Omental fat pad (tissue), 4 donors: Measurements from ENCODE around the gene MANF. TPM values are rescaled to one million over a fixed set of nuclear protein-coding genes. Genes with fewer than 3 reads are reported as not detected.

Source experiments
- ATAC-seq: fragments of 150-250 bp; one replicate; pipeline ENCODE4 v1.9.1; 2016; ENCODE audit warnings: mild to moderate bottlenecking, moderate library complexity; ENCODE audit not compliant: low FRiP score
- DNase-seq: peaks from one replicate; pipeline ENCODE4 v3.0.0-alpha.2; 2019; ENCODE audit warnings: low spot score
- total RNA-seq, 4 donors: library from RNA; depleted of rRNA; stranded (reverse); fragments of >200 nt; gene quantifications; one replicate each; pipeline ENCODE4 v1.1.0, GENCODE V29; 2016
- TF ChIP-seq, protein P1 (sequence below), 3 donors: fragments of 450-650 bp; IDR thresholded peaks; one replicate each; pipeline ENCODE4 v1.5.1; 2016 to 2017; ENCODE audit warnings: antibody characterized with exemption in 3 of 3, mild to moderate bottlenecking in 3 of 3, moderate library complexity in 2 of 3

MANF gene
- total RNA-seq, 4 donors from 2014 or later, result 27.0 to 54.7 (median 39.4) TPM

DNA sequence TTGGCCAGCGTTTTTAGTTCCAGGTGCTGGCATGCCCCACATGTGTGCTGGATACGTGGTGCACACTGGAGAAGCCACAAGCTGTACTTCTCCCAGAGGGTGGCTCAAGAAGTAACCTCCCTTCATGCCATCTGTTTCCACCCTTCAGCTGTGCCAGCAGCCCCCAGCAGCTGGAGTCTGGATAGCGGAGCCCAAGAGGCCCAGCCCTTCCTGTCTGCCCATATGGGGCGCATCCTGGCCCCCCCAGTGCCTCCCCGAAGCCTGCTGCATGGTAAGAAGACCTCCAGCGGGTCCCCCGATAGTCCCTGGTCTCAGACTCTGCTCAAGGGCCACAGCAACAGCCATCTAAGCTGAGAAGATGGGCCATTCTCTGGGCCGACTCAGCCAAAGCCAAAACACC is 5.8 kb upstream of the MANF start:
- DNase-seq (no peak), ATAC-seq (no peak)
- TF ChIP-seq, protein P1, sequence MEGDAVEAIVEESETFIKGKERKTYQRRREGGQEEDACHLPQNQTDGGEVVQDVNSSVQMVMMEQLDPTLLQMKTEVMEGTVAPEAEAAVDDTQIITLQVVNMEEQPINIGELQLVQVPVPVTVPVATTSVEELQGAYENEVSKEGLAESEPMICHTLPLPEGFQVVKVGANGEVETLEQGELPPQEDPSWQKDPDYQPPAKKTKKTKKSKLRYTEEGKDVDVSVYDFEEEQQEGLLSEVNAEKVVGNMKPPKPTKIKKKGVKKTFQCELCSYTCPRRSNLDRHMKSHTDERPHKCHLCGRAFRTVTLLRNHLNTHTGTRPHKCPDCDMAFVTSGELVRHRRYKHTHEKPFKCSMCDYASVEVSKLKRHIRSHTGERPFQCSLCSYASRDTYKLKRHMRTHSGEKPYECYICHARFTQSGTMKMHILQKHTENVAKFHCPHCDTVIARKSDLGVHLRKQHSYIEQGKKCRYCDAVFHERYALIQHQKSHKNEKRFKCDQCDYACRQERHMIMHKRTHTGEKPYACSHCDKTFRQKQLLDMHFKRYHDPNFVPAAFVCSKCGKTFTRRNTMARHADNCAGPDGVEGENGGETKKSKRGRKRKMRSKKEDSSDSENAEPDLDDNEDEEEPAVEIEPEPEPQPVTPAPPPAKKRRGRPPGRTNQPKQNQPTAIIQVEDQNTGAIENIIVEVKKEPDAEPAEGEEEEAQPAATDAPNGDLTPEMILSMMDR (IDR thresholded peaks at IDR 0.05), result no peak

DNA sequence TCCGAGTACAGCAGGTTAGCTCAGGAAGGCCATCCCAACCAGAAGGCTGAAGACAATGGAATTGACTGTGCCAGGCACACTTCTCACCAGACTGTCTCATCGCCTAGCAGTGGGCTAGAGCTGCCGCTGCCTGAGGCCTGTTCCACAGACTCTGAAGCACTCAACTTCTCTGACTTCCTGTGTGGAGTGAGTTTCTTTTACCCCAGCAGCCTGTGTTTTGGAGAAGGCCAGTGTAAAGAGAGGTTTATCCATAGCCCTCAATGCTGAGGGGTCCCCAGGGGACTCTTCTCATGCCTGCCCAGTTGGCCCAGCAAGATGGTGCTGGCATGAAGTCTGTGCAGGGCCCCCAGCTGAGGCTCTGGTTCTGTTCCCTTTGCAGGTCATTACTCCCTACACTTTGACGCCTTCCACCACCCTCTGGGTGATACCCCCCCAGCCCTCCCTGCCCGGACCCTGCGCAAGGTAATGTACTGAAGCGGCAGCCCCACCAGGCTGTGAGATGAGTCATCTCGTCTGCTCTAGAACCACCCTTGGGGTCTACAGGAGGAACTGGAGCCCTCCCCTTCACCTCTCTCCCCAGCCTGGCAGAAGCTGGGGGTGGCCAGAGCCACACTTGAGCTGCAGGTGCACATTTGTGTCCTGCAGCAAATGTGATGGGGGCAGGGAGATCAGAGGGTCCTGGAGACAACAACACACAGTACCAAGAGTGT is 5.2 kb upstream of the MANF start:
- no peak for ATAC-seq
- TF ChIP-seq, protein P1 (IDR thresholded peaks at IDR 0.05), result no peak
- no peak for DNase-seq

- DNase-seq, result no peak
- ATAC-seq, result no peak
- TF ChIP-seq, protein P1 (IDR thresholded peaks at IDR 0.05), result no peak
These were observed 4.3 kb upstream of the MANF start for GRCh38 chr3:51380601-51381332.

GRCh38 chr3:51381333-51381705 is 3.8 kb upstream of the MANF start:
- ATAC-seq (no peak), DNase-seq (no peak)
- TF ChIP-seq, protein P1 (IDR thresholded peaks at IDR 0.05), result no peak

DNA sequence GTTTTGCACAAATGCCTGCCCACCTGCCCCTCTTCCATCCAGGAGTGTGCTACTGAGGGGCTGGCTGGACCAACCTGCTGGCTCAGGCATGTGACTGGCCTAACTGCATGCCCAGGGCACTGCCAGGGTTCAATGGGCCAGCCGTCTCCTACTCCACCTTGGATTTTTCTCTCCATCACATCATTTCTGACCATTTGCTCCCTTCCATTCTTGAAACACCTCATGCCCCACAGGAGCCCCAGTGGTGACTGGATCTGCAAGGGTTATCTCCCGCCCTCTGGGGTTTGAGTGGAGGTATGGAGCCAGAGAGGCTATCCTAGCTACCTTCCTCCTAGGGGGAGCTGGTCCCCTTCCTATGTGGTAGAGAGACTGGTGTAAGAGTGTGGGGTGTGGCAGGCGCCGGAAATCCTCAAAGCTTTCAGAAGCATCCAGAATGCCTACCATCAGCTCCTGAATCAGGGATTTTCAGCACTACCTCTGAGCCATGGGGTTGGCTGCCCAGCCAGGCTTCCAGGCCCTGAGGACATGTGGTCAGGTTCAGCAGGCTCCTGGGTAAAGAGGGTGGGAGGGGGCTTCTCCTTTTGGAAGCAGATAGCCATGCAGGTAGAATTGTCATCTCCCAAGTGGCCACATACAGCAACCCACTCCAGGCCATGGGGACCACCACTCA is 2.9 kb upstream of the MANF start:
- TF ChIP-seq, protein P1 (IDR thresholded peaks at IDR 0.05), result no peak
- DNase-seq, result no peak
- ATAC-seq, result no peak

- no peak for DNase-seq
- ATAC-seq, result no peak
- TF ChIP-seq, protein P1 (IDR thresholded peaks at IDR 0.05), result no peak
These were observed 2.0 kb upstream of the MANF start for GRCh38 chr3:51382947-51383578.
